ENCODE results near the gene OAS1. TPM values are rescaled to one million over a fixed set of nuclear protein-coding genes. Genes with fewer than 3 reads are reported as not detected.

Gene OAS1
- not detected for total RNA-seq (2021; fragmentation: NEBNext Ultra II Directional; extraction: Animal tissue kit (Norgen Biotek cat#: 25700))
- long read RNA-seq: 0 reads

- Mint-ChIP-seq H3K36me3 (ENCODE audit: low read depth) (no peaks in the 10 kb centered on the region), H3K4me1 (ENCODE audit: low read depth) (peaks cover 10% of the 10 kb centered on the region; the same call in 1 of the 2 replicates), H3K27ac (no peak within 1 kb of the TSS), H3K27me3 (ENCODE audit: insufficient read depth) (peaks cover 9% of the 10 kb centered on the region), H3K9me3 (peaks cover 8% of the 10 kb centered on the region; the same call in 1 of the 2 replicates), H3K4me3 (peak within 1 kb of the TSS; percentile 65)
- TF ChIP-seq CTCF (IDR thresholded peaks at IDR 0.05): no peak
- no peak for DNase-seq
Measured at GRCh38 chr12:112906712-112907414, at the start of gene OAS1. Gene OAS1 (plus strand): TSS chr12:112906962. CDS start chr12:112907040, 78 bp downstream.

GRCh38 chr12:112859291-112859690 lies 47.5 kb upstream of the OAS1 start:
- Mint-ChIP-seq H3K4me3 (no peak overlapping the region), H3K36me3 (ENCODE audit: low read depth) (no peaks in the 10 kb centered on the region), H3K9me3 (peaks cover 29% of the 10 kb centered on the region), H3K27me3 (ENCODE audit: insufficient read depth) (peaks cover 7% of the 10 kb centered on the region), H3K4me1 (ENCODE audit: low read depth) (no peaks in the 10 kb centered on the region), H3K27ac (no peak overlapping the region)
- no peak for DNase-seq
- TF ChIP-seq CTCF (IDR thresholded peaks at IDR 0.05): no peak

GRCh38 chr12:112860181-112860580 lies 46.6 kb upstream of the OAS1 start:
- TF ChIP-seq CTCF (IDR thresholded peaks at IDR 0.05): no peak
- H3K27ac Mint-ChIP-seq: no peak overlapping the region
- H3K4me3 Mint-ChIP-seq: no peak overlapping the region
- DNase-seq: no peak
- peaks cover 29% of the 10 kb centered on the region for H3K9me3 Mint-ChIP-seq
- no peaks in the 10 kb centered on the region for H3K4me1 Mint-ChIP-seq (ENCODE audit: low read depth)
- peaks cover 7% of the 10 kb centered on the region for H3K27me3 Mint-ChIP-seq (ENCODE audit: insufficient read depth)
- no peaks in the 10 kb centered on the region for H3K36me3 Mint-ChIP-seq (ENCODE audit: low read depth)

- no peak for DNase-seq
- Mint-ChIP-seq H3K9me3 (peaks cover 26% of the 10 kb centered on the region), H3K4me3 (no peak overlapping the region), H3K27me3 (ENCODE audit: insufficient read depth) (peaks cover 5% of the 10 kb centered on the region), H3K36me3 (ENCODE audit: low read depth) (no peaks in the 10 kb centered on the region), H3K4me1 (ENCODE audit: low read depth) (no peaks in the 10 kb centered on the region), H3K27ac (no peak overlapping the region)
- no peak for TF ChIP-seq CTCF (IDR thresholded peaks at IDR 0.05)
Measured at GRCh38 chr12:112861284-112861683, 45.5 kb upstream of the OAS1 start.

GRCh38 chr12:112862636-112863290 lies 44.0 kb upstream of the OAS1 start:
- peaks cover 36% of the 10 kb centered on the region for H3K9me3 Mint-ChIP-seq
- H3K36me3 Mint-ChIP-seq (ENCODE audit: low read depth): no peaks in the 10 kb centered on the region
- DNase-seq: no peak
- no peak overlapping the region for H3K4me3 Mint-ChIP-seq
- no peak overlapping the region for H3K27ac Mint-ChIP-seq
- H3K27me3 Mint-ChIP-seq (ENCODE audit: insufficient read depth): peaks cover 5% of the 10 kb centered on the region
- no peak for TF ChIP-seq CTCF (IDR thresholded peaks at IDR 0.05)
- no peaks in the 10 kb centered on the region for H3K4me1 Mint-ChIP-seq (ENCODE audit: low read depth)
